Measurements from ENCODE around the gene OTOG.

DNA sequence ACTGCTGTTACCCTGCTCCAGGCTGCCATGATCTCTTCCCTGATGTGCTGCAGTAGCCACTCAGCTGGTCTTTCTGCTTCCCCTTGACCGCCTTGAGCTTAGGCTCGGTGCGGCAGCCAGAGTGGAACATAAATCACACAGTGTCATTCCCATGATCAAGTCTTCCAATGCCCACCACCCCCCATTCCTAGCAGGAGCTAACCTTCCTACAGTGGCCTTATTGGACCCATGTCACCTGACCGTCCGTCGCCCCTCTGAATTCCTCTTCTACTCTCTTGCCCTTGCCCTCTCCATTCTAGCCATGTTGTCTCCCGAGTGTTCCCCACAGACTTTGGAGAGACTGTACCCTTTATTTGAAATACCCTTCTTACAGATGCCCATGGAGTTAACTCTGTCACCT lies 43.4 kb downstream of the OTOG start:
- TF ChIP-seq POLR2A (IDR thresholded peaks at IDR 0.05; ENCODE audit: control extremely low read depth in 1 of 2, low read depth in 2 of 2, low read length in 2 of 2) (no peak), PHF8 (conservative IDR thresholded peaks at IDR 0.05; ENCODE audit: low read depth, low read length) (no peak), MAX (IDR thresholded peaks at IDR 0.05) (no peak), ZNF274 (IDR thresholded peaks at IDR 0.05; ENCODE audit: borderline replicate concordance, extremely low read depth, low read length) (no peak), CTCF (IDR thresholded peaks at IDR 0.05; ENCODE audit: control extremely low read depth in 1 of 3, insufficient read depth in 1 of 3, low read depth in 1 of 3, low read length in 3 of 3) (no peak)
